NT2/D1 (cell line): ENCODE measurements around the gene TMEM245.

Experiments
- DNase-seq: peaks from one replicate; pipeline ENCODE4 v3.0.0-alpha.2; 2011; ENCODE audit warnings: low read depth, low spot score
- H3K27me3 ChIP-seq: 2 replicates; pipeline ENCODE4 v1.6.0; 2011; ENCODE audit warnings: mild to moderate bottlenecking; ENCODE audit not compliant: insufficient read length, insufficient read depth
- H3K36me3 ChIP-seq: 2 replicates; pipeline ENCODE4 v1.6.1; 2011; ENCODE audit warnings: mild to moderate bottlenecking, low read length, mixed read lengths; ENCODE audit not compliant: insufficient read depth, insufficient read length
- H3K4me1 ChIP-seq: 2 replicates; pipeline ENCODE4 v1.5.1; 2011; ENCODE audit not compliant: insufficient read depth, insufficient read length
- H3K4me3 ChIP-seq: 2 replicates; pipeline ENCODE4 v1.5.1; 2011; ENCODE audit warnings: low read depth; ENCODE audit not compliant: insufficient read length
- H3K9ac ChIP-seq: 2 replicates; pipeline ENCODE4 v1.6.0; 2011; ENCODE audit warnings: low read depth; ENCODE audit not compliant: insufficient read length
- H3K9me3 ChIP-seq: 2 replicates; pipeline ENCODE4 v1.5.1; 2011; ENCODE audit warnings: mild to moderate bottlenecking, low read length; ENCODE audit not compliant: insufficient read depth
- SUZ12 ChIP-seq: IDR thresholded peaks from 2 replicates; pipeline ENCODE4 v1.6.1; 2011; ENCODE audit not compliant: insufficient read length, insufficient read depth; ENCODE audit errors: extremely low read depth
- YY1 ChIP-seq: IDR thresholded peaks from 2 replicates; pipeline ENCODE4 v1.6.1; 2011; ENCODE audit not compliant: insufficient read length, insufficient read depth
- ZNF274 ChIP-seq: IDR thresholded peaks from 2 replicates; pipeline ENCODE4 v1.6.1; 2011; ENCODE audit warnings: mild to moderate bottlenecking, low read depth, low read length

TMEM245 gene

GRCh38 chr9:109098171-109098959 lies 21.4 kb downstream of the TMEM245 start:
- Histone ChIP-seq H3K4me3 (no peak overlapping the region), H3K36me3 (peaks cover 35% of the 10 kb centered on the region), H3K4me1 (no peaks in the 10 kb centered on the region), H3K9ac (no peak overlapping the region), H3K9me3 (no peaks in the 10 kb centered on the region), H3K27me3 (no peaks in the 10 kb centered on the region)
- no peak for TF ChIP-seq SUZ12
- TF ChIP-seq YY1: no peak
- TF ChIP-seq ZNF274: no peak
- DNase-seq: no peak

- H3K9ac ChIP-seq: no peak overlapping the region
- H3K4me3 ChIP-seq: no peak overlapping the region
- TF ChIP-seq YY1: no peak
- TF ChIP-seq ZNF274: no peak
- TF ChIP-seq SUZ12: no peak
- DNase-seq: no peak
- H3K9me3 ChIP-seq: no peaks in the 10 kb centered on the region
- H3K36me3 ChIP-seq: peaks cover 44% of the 10 kb centered on the region
- no peaks in the 10 kb centered on the region for H3K27me3 ChIP-seq
- no peaks in the 10 kb centered on the region for H3K4me1 ChIP-seq
These were observed 22.6 kb downstream of the TMEM245 start for GRCh38 chr9:109097146-109097545.

GRCh38 chr9:109095321-109095720 lies 24.4 kb downstream of the TMEM245 start:
- no peak for DNase-seq
- Histone ChIP-seq H3K9me3 (no peaks in the 10 kb centered on the region), H3K36me3 (peaks cover 59% of the 10 kb centered on the region), H3K27me3 (no peaks in the 10 kb centered on the region), H3K9ac (no peak overlapping the region), H3K4me1 (no peaks in the 10 kb centered on the region), H3K4me3 (no peak overlapping the region)
- no peak for TF ChIP-seq YY1
- no peak for TF ChIP-seq ZNF274
- TF ChIP-seq SUZ12: no peak

- H3K27me3 ChIP-seq: no peaks in the 10 kb centered on the region
- no peak for TF ChIP-seq YY1
- no peak for TF ChIP-seq SUZ12
- no peak for TF ChIP-seq ZNF274
- DNase-seq: no peak
- no peak overlapping the region for H3K9ac ChIP-seq
- H3K36me3 ChIP-seq: peaks cover 65% of the 10 kb centered on the region
- H3K4me1 ChIP-seq: no peaks in the 10 kb centered on the region
- H3K9me3 ChIP-seq: no peaks in the 10 kb centered on the region
- H3K4me3 ChIP-seq: no peak overlapping the region
These were observed 25.5 kb downstream of the TMEM245 start for GRCh38 chr9:109094268-109094667.

GRCh38 chr9:109092587-109092986 lies 27.2 kb downstream of the TMEM245 start:
- no peaks in the 10 kb centered on the region for H3K4me1 ChIP-seq
- H3K9me3 ChIP-seq: no peaks in the 10 kb centered on the region
- H3K9ac ChIP-seq: no peak overlapping the region
- no peak for TF ChIP-seq ZNF274
- no peak for TF ChIP-seq YY1
- TF ChIP-seq SUZ12: no peak
- no peak for DNase-seq
- peaks cover 78% of the 10 kb centered on the region for H3K36me3 ChIP-seq
- H3K27me3 ChIP-seq: no peaks in the 10 kb centered on the region
- H3K4me3 ChIP-seq: no peak overlapping the region

GRCh38 chr9:109092051-109092580 lies 27.6 kb downstream of the TMEM245 start:
- Histone ChIP-seq H3K9ac (no peak overlapping the region), H3K36me3 (peaks cover 80% of the 10 kb centered on the region), H3K9me3 (no peaks in the 10 kb centered on the region), H3K4me1 (no peaks in the 10 kb centered on the region), H3K4me3 (no peak overlapping the region), H3K27me3 (no peaks in the 10 kb centered on the region)
- TF ChIP-seq YY1 (no peak), SUZ12 (no peak), ZNF274 (no peak)
- no peak for DNase-seq

- Histone ChIP-seq H3K9me3 (no peaks in the 10 kb centered on the region), H3K4me1 (no peaks in the 10 kb centered on the region), H3K27me3 (no peaks in the 10 kb centered on the region), H3K9ac (no peak overlapping the region), H3K4me3 (no peak overlapping the region), H3K36me3 (peaks cover 79% of the 10 kb centered on the region)
- TF ChIP-seq YY1: no peak
- no peak for TF ChIP-seq ZNF274
- TF ChIP-seq SUZ12: no peak
- DNase-seq: no peak
These were observed 31.5 kb downstream of the TMEM245 start for GRCh38 chr9:109088221-109088620.
